H1 (cell line): Measurements from ENCODE around the gene PRMT3.

Experiments used
- JUND ChIP-seq: IDR thresholded peaks from 2 replicates; pipeline ENCODE4 v1.6.1; 2011; ENCODE audit warnings: mild to moderate bottlenecking, improper control_type of control experiment, low read length
- POLR2A ChIP-seq, 2 experiments: IDR thresholded peaks; 1 replicate in 1 of 2; 2 replicates in 1 of 2; pipeline ENCODE4 v1.6.1; 2011; ENCODE audit warnings: low read depth in 2 of 2, low read length in 2 of 2, mild to moderate bottlenecking in 2 of 2; ENCODE audit errors: control extremely low read depth in 1 of 2
- TBP ChIP-seq: IDR thresholded peaks from 2 replicates; pipeline ENCODE4 v1.6.1; 2011; ENCODE audit warnings: low read depth, low read length, improper control_type of control experiment
- TF ChIP-seq, protein P1 (sequence below), 3 experiments: IDR thresholded peaks; 1 replicate in 2 of 3; 2 replicates in 1 of 3; pipeline versions ENCODE4 v1.5.1 to v1.6.1; 2011; ENCODE audit warnings: low read length in 3 of 3, mild to moderate bottlenecking in 3 of 3, inconsistent platforms in 2 of 3, low read depth in 1 of 3, moderate library complexity in 1 of 3; ENCODE audit not compliant: insufficient read depth in 1 of 3; ENCODE audit errors: control extremely low read depth in 1 of 3
- TF ChIP-seq, protein P2 (sequence below): IDR thresholded peaks from 2 replicates; pipeline ENCODE4 v1.6.1; 2012; ENCODE audit warnings: inconsistent platforms

DNA sequence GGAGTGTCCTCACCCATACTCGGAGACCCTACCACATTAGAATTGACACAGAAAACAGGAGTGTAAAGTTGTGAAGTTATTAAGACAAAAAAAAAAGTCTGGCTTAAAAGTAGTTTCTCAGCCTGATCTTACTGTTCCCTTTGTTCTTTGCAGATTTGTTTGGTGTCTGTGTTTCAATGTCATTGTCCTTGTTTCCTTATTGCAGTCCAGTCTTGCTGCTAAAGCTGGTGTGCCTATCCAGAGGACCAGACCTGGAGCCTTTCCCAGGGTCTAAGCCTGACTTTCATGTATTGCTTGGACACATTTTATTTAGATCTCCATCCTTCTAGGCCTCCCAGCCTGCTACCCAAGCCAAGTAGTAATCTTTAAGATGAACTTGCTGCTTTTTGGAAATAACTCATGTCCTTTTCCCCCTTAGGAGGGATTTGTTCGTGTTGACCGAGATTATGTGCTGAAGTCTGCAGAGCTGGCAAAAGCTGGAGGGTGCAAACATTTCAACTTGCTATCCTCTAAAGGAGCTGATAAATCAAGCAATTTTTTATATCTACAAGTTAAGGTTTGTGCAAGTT, 11.3 kb upstream of the PRMT3 start:
- TF ChIP-seq POLR2A (IDR thresholded peaks at IDR 0.05; ENCODE audit: control extremely low read depth in 1 of 2, low read depth in 2 of 2, low read length in 2 of 2) (no peak), TBP (no peak), JUND (no peak)
- TF ChIP-seq, protein P1, sequence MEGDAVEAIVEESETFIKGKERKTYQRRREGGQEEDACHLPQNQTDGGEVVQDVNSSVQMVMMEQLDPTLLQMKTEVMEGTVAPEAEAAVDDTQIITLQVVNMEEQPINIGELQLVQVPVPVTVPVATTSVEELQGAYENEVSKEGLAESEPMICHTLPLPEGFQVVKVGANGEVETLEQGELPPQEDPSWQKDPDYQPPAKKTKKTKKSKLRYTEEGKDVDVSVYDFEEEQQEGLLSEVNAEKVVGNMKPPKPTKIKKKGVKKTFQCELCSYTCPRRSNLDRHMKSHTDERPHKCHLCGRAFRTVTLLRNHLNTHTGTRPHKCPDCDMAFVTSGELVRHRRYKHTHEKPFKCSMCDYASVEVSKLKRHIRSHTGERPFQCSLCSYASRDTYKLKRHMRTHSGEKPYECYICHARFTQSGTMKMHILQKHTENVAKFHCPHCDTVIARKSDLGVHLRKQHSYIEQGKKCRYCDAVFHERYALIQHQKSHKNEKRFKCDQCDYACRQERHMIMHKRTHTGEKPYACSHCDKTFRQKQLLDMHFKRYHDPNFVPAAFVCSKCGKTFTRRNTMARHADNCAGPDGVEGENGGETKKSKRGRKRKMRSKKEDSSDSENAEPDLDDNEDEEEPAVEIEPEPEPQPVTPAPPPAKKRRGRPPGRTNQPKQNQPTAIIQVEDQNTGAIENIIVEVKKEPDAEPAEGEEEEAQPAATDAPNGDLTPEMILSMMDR (IDR thresholded peaks at IDR 0.05; ENCODE audit: control extremely low read depth in 1 of 3, insufficient read depth in 1 of 3, low read depth in 1 of 3, low read length in 3 of 3) = no peak
- TF ChIP-seq, protein P2, sequence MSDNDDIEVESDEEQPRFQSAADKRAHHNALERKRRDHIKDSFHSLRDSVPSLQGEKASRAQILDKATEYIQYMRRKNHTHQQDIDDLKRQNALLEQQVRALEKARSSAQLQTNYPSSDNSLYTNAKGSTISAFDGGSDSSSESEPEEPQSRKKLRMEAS = no peak
